Thoracic aorta (tissue), 2 donors: ENCODE data around the gene RNF14. TPM values are rescaled to one million over a fixed set of nuclear protein-coding genes. Genes with fewer than 3 reads are reported as not detected.

Experiments used
- ATAC-seq: fragments of 150-250 bp; one replicate; pipeline ENCODE4 v1.8.0; 2017; ENCODE audit warnings: low read depth; ENCODE audit not compliant: insufficient number of reproducible peaks, low FRiP score
- DNase-seq: peaks from one replicate; pipeline ENCODE4 v3.0.0-alpha.2; 2020; ENCODE audit warnings: low spot score
- H3K27ac ChIP-seq, 2 donors: fragments of 200-600 bp; sonication (generic); 1 replicate in 1 of 2; 2 replicates in 1 of 2; pipeline ENCODE4 v1.5.1; 2016; ENCODE audit warnings: mild to moderate bottlenecking in 2 of 2, moderate library complexity in 2 of 2
- H3K27me3 ChIP-seq: fragments of 200-600 bp; sonication (generic); replicated peaks from 2 replicates; pipeline ENCODE4 v1.6.0; 2016; ENCODE audit warnings: mild to moderate bottlenecking; ENCODE audit not compliant: insufficient read depth
- H3K36me3 ChIP-seq: fragments of 200-600 bp; sonication (generic); one replicate; pipeline ENCODE4 v1.5.1; 2016
- H3K4me1 ChIP-seq, 2 donors: fragments of 200-600 bp; sonication (generic); 1 replicate in 1 of 2; 2 replicates in 1 of 2; pipeline versions ENCODE4 v1.5.1 to v1.6.0; 2016; ENCODE audit warnings: low read depth in 2 of 2, mild to moderate bottlenecking in 1 of 2; ENCODE audit not compliant: control insufficient read depth in 1 of 2
- H3K4me3 ChIP-seq: fragments of 200-600 bp; sonication (generic); 2 replicates; pipeline ENCODE4 v1.5.1; 2016; ENCODE audit warnings: mild to moderate bottlenecking
- H3K9me3 ChIP-seq: fragments of 200-600 bp; sonication (generic); 2 replicates; pipeline ENCODE4 v1.5.1; 2016
- CTCF ChIP-seq: fragments of 200-600 bp; sonication (generic); IDR thresholded peaks from one replicate; pipeline ENCODE4 v1.5.1; 2019; ENCODE audit warnings: antibody characterized with exemption
- total RNA-seq, 2 donors: library from RNA; depleted of rRNA; stranded (reverse); fragments of >200 nt; gene quantifications; one replicate each; pipeline versions ENCODE4 v1.1.0 to v1.2.3, GENCODE V29; 2016

Gene RNF14
- total RNA-seq, 2 donors from 2014 or later: 63.4 to 93.3 TPM

- H3K4me3 ChIP-seq: no peak overlapping the region
- no peaks in the 10 kb centered on the region for H3K27me3 ChIP-seq
- H3K4me1 ChIP-seq: peaks cover 10 to 25% of the 10 kb centered on the region in 2 donors
- no peak overlapping the region for H3K27ac ChIP-seq
- no peak for DNase-seq
- ATAC-seq: no peak
- no peaks in the 10 kb centered on the region for H3K9me3 ChIP-seq
- no peak for TF ChIP-seq CTCF
- peaks cover 12% of the 10 kb centered on the region for H3K36me3 ChIP-seq
These were observed 41.0 kb downstream of the RNF14 start for GRCh38 chr5:142009886-142010285.

GRCh38 chr5:142011572-142012185 lies 42.8 kb downstream of the RNF14 start:
- TF ChIP-seq CTCF: no peak

GRCh38 chr5:142012186-142012785 lies 43.4 kb downstream of the RNF14 start:
- no peaks in the 10 kb centered on the region for H3K9me3 ChIP-seq
- no peaks in the 10 kb centered on the region for H3K36me3 ChIP-seq
- peak overlapping the region; percentile 82 to 85 for H3K27ac ChIP-seq
- no peaks in the 10 kb centered on the region for H3K27me3 ChIP-seq
- peak; percentile 25 for TF ChIP-seq CTCF
- peaks cover 12 to 25% of the 10 kb centered on the region in 2 donors for H3K4me1 ChIP-seq
- peak; percentile 8 for ATAC-seq
- H3K4me3 ChIP-seq: peak overlapping the region; percentile 93
- no peak for DNase-seq

More at GRCh38 chr5:142011572-142012185, 42.8 kb downstream of the RNF14 start:
- DNase-seq (no peak), ATAC-seq (no peak)
- Histone ChIP-seq H3K4me1 (peaks cover 12 to 25% of the 10 kb centered on the region in 2 donors), H3K27me3 (no peaks in the 10 kb centered on the region), H3K9me3 (no peaks in the 10 kb centered on the region), H3K27ac (peak overlapping the region; percentile 82 to 85), H3K36me3 (no peaks in the 10 kb centered on the region), H3K4me3 (peak overlapping the region; percentile 93)

- peak; percentile 10 for TF ChIP-seq CTCF
- Histone ChIP-seq H3K27ac (peak within 1 kb of the TSS; percentile 82 to 85), H3K4me1 (peaks cover 12 to 25% of the 10 kb centered on the region in 2 donors), H3K36me3 (no peaks in the 10 kb centered on the region), H3K27me3 (no peaks in the 10 kb centered on the region), H3K9me3 (no peaks in the 10 kb centered on the region), H3K4me3 (peak within 1 kb of the TSS; percentile 93)
- ATAC-seq (peak; percentile 68), DNase-seq (peak; percentile 40)
These were observed 44.0 kb downstream of the RNF14 start, which contains the start of gene GNPDA1 for GRCh38 chr5:142012792-142013388. TSS of gene GNPDA1 (minus strand) at chr5:142013027. CDS start at chr5:142012035, 992 bp downstream.
